Endothelial cell (in vitro differentiated cells): ENCODE measurements around the gene GAGE12E. TPM values are rescaled to one million over a fixed set of nuclear protein-coding genes. Genes with fewer than 3 reads are reported as not detected.
"Not testable (repeated sequence)": the region's sequence is repeated elsewhere in the genome, so short reads cannot be mapped to it uniquely, and the experiment has no call there.

ENCODE experiments used
- DNase-seq: peaks from one replicate; pipeline ENCODE4 v3.0.0; 2021; ENCODE audit warnings: low spot score
- H3K27ac Mint-ChIP-seq: one replicate; pipeline ENCODE4 v1.8.0; 2021; ENCODE audit warnings: mixed read lengths, inconsistent platforms; ENCODE audit not compliant: unreplicated experiment
- H3K27me3 Mint-ChIP-seq: one replicate; pipeline ENCODE4 v1.8.0; 2021; ENCODE audit warnings: mild to moderate bottlenecking, moderate library complexity, mixed read lengths, inconsistent platforms; ENCODE audit not compliant: unreplicated experiment
- H3K36me3 Mint-ChIP-seq: one replicate; pipeline ENCODE4 v1.8.0; 2021; ENCODE audit warnings: mild to moderate bottlenecking, low read depth, mixed read lengths, inconsistent platforms; ENCODE audit not compliant: unreplicated experiment
- H3K4me1 Mint-ChIP-seq: one replicate; pipeline ENCODE4 v1.8.0; 2021; ENCODE audit warnings: mild to moderate bottlenecking, mixed read lengths, inconsistent platforms; ENCODE audit not compliant: unreplicated experiment
- H3K4me3 Mint-ChIP-seq: one replicate; pipeline ENCODE4 v1.8.0; 2021; ENCODE audit warnings: mild to moderate bottlenecking, mixed read lengths, inconsistent platforms; ENCODE audit not compliant: unreplicated experiment
- H3K9me3 Mint-ChIP-seq: one replicate; pipeline ENCODE4 v1.8.0; 2021; ENCODE audit warnings: mixed read lengths, inconsistent platforms; ENCODE audit not compliant: unreplicated experiment
- long read RNA-seq: library from polyadenylated mRNA; unstranded; transcript quantifications from one replicate; pipeline ENCODE4 v2.0.0, GENCODE V29; 2020; ENCODE audit not compliant: unreplicated experiment
- total RNA-seq: library from RNA; stranded (reverse); fragmentation: NEBNext Ultra II Directional; extraction: Animal tissue kit (Norgen Biotek cat#: 25700); gene quantifications from one replicate; pipeline ENCODE4 v1.2.1, GENCODE V29; 2021; ENCODE audit not compliant: unreplicated experiment

GAGE12E gene, protein sequence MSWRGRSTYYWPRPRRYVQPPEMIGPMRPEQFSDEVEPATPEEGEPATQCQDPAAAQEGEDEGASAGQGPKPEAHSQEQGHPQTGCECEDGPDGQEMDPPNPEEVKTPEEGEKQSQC
- not detected for total RNA-seq
- long read RNA-seq = 0 reads

DNA sequence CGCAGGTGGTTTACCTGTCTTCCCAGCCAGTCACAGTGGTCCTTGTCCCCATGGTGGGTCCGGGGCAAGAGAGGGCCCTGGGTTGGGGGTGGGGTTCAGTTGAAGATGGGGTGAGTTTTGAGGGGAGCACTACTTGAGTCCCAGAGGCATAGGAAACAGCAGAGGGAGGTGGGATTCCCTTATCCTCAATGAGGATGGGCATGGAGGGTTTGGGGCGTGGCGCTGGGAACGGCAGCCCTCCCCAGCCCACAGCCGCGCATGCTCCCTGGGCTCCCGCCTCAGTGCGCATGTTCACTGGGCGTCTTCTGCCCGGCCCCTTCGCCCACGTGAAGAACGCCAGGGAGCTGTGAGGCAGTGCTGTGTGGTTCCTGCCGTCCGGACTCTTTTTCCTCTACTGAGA is at the start of gene GAGE12E:
TSS of gene GAGE12E (plus strand) at position 301 of the 400 bp plus-strand sequence. CDS start 1,155 bp downstream, outside the sequence.
- H3K36me3 Mint-ChIP-seq, DNase-seq, H3K4me1 Mint-ChIP-seq, H3K27ac Mint-ChIP-seq, H3K4me3 Mint-ChIP-seq, H3K27me3 Mint-ChIP-seq, H3K9me3 Mint-ChIP-seq: not testable (repeated sequence)

DNA sequence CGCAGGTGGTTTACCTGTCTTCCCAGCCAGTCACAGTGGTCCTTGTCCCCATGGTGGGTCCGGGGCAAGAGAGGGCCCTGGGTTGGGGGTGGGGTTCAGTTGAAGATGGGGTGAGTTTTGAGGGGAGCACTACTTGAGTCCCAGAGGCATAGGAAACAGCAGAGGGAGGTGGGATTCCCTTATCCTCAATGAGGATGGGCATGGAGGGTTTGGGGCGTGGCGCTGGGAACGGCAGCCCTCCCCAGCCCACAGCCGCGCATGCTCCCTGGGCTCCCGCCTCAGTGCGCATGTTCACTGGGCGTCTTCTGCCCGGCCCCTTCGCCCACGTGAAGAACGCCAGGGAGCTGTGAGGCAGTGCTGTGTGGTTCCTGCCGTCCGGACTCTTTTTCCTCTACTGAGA is 19.2 kb upstream of the GAGE12E start, which contains the start of gene GAGE12C:
TSS of gene GAGE12C (plus strand) at position 301 of the 400 bp plus-strand sequence. CDS start 1,155 bp downstream, outside the sequence.
- DNase-seq, H3K4me3 Mint-ChIP-seq, H3K9me3 Mint-ChIP-seq, H3K27me3 Mint-ChIP-seq, H3K4me1 Mint-ChIP-seq, H3K36me3 Mint-ChIP-seq, H3K27ac Mint-ChIP-seq: not testable (repeated sequence)

DNA sequence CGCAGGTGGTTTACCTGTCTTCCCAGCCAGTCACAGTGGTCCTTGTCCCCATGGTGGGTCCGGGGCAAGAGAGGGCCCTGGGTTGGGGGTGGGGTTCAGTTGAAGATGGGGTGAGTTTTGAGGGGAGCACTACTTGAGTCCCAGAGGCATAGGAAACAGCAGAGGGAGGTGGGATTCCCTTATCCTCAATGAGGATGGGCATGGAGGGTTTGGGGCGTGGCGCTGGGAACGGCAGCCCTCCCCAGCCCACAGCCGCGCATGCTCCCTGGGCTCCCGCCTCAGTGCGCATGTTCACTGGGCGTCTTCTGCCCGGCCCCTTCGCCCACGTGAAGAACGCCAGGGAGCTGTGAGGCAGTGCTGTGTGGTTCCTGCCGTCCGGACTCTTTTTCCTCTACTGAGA is 9.7 kb upstream of the GAGE12E start, which contains the start of gene GAGE12D:
TSS of gene GAGE12D (plus strand) at position 301 of the 400 bp plus-strand sequence. CDS start 1,155 bp downstream, outside the sequence.
- not testable (repeated sequence) for H3K27ac Mint-ChIP-seq, H3K4me1 Mint-ChIP-seq, H3K36me3 Mint-ChIP-seq, H3K9me3 Mint-ChIP-seq, DNase-seq, H3K4me3 Mint-ChIP-seq, H3K27me3 Mint-ChIP-seq

DNA sequence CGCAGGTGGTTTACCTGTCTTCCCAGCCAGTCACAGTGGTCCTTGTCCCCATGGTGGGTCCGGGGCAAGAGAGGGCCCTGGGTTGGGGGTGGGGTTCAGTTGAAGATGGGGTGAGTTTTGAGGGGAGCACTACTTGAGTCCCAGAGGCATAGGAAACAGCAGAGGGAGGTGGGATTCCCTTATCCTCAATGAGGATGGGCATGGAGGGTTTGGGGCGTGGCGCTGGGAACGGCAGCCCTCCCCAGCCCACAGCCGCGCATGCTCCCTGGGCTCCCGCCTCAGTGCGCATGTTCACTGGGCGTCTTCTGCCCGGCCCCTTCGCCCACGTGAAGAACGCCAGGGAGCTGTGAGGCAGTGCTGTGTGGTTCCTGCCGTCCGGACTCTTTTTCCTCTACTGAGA is 9.5 kb downstream of the GAGE12E start, which contains the start of gene GAGE12F:
TSS of gene GAGE12F (plus strand) at position 301 of the 400 bp plus-strand sequence. CDS start 1,155 bp downstream, outside the sequence.
- not testable (repeated sequence) for DNase-seq, H3K27ac Mint-ChIP-seq, H3K4me1 Mint-ChIP-seq, H3K36me3 Mint-ChIP-seq, H3K27me3 Mint-ChIP-seq, H3K9me3 Mint-ChIP-seq, H3K4me3 Mint-ChIP-seq

DNA sequence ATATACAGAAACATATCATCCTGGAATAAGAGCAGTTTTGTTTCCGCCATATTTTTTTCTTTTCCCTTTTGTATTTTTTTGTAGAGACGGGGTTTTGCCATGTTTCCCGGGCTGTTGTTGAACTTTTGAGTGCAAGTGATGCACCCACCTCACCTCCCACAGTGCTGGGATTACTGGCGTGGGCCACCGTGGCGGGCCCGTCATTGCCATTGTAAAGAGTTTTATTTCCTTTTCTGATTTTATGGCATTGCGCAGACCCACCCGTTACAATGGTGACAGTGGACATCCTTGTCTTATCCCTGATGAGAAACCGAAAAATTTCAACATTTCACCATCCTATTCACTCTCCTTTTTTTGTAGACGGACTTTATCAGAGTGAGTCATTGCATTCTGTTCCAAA is 17.6 kb downstream of the GAGE12E start:
- H3K4me1 Mint-ChIP-seq = not testable (repeated sequence)

DNA sequence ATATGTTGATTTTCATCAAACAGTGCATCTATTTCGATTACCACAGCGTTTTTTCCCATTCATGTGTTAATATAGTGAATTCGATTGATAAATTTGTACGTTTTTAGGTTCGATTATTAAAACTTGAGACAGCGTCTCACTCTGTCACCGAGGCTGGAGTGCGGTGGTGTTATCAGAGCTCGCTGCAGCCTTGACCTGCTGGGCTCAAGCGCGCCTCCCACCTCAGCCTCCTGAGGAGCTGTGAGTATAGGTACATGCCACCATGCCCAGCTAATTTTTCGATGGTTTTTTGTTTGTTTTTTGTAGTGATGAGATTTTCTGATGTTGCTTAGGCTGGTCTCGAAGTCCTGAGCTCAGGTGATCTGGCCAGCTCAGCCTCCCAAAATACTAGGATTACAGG is 18.1 kb downstream of the GAGE12E start:
- H3K27ac Mint-ChIP-seq, DNase-seq, H3K27me3 Mint-ChIP-seq, H3K4me3 Mint-ChIP-seq, H3K4me1 Mint-ChIP-seq, H3K36me3 Mint-ChIP-seq, H3K9me3 Mint-ChIP-seq: not testable (repeated sequence)

More for the DNA sequence above, 17.6 kb downstream of the GAGE12E start:
- not testable (repeated sequence) for H3K36me3 Mint-ChIP-seq, H3K4me3 Mint-ChIP-seq, H3K27ac Mint-ChIP-seq, H3K27me3 Mint-ChIP-seq, H3K9me3 Mint-ChIP-seq, DNase-seq

DNA sequence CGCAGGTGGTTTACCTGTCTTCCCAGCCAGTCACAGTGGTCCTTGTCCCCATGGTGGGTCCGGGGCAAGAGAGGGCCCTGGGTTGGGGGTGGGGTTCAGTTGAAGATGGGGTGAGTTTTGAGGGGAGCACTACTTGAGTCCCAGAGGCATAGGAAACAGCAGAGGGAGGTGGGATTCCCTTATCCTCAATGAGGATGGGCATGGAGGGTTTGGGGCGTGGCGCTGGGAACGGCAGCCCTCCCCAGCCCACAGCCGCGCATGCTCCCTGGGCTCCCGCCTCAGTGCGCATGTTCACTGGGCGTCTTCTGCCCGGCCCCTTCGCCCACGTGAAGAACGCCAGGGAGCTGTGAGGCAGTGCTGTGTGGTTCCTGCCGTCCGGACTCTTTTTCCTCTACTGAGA is 19.0 kb downstream of the GAGE12E start, which contains the start of gene GAGE12G:
TSS of gene GAGE12G (plus strand) at position 301 of the 400 bp plus-strand sequence. CDS start 1,155 bp downstream, outside the sequence.
- not testable (repeated sequence) for DNase-seq, H3K4me3 Mint-ChIP-seq, H3K27me3 Mint-ChIP-seq, H3K9me3 Mint-ChIP-seq, H3K27ac Mint-ChIP-seq, H3K36me3 Mint-ChIP-seq, H3K4me1 Mint-ChIP-seq

DNA sequence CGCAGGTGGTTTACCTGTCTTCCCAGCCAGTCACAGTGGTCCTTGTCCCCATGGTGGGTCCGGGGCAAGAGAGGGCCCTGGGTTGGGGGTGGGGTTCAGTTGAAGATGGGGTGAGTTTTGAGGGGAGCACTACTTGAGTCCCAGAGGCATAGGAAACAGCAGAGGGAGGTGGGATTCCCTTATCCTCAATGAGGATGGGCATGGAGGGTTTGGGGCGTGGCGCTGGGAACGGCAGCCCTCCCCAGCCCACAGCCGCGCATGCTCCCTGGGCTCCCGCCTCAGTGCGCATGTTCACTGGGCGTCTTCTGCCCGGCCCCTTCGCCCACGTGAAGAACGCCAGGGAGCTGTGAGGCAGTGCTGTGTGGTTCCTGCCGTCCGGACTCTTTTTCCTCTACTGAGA is 28.6 kb downstream of the GAGE12E start, which contains the start of gene GAGE12H:
TSS of gene GAGE12H (plus strand) at position 301 of the 400 bp plus-strand sequence. CDS start 1,155 bp downstream, outside the sequence.
- not testable (repeated sequence) for H3K9me3 Mint-ChIP-seq, DNase-seq, H3K4me1 Mint-ChIP-seq, H3K27ac Mint-ChIP-seq, H3K36me3 Mint-ChIP-seq, H3K4me3 Mint-ChIP-seq, H3K27me3 Mint-ChIP-seq

DNA sequence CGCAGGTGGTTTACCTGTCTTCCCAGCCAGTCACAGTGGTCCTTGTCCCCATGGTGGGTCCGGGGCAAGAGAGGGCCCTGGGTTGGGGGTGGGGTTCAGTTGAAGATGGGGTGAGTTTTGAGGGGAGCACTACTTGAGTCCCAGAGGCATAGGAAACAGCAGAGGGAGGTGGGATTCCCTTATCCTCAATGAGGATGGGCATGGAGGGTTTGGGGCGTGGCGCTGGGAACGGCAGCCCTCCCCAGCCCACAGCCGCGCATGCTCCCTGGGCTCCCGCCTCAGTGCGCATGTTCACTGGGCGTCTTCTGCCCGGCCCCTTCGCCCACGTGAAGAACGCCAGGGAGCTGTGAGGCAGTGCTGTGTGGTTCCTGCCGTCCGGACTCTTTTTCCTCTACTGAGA is 38.1 kb downstream of the GAGE12E start, which contains the start of gene GAGE2A:
TSS of gene GAGE2A (plus strand) at position 301 of the 400 bp plus-strand sequence. CDS start 1,155 bp downstream, outside the sequence.
- not testable (repeated sequence) for H3K9me3 Mint-ChIP-seq, H3K4me3 Mint-ChIP-seq, H3K27ac Mint-ChIP-seq, H3K27me3 Mint-ChIP-seq, H3K36me3 Mint-ChIP-seq, DNase-seq, H3K4me1 Mint-ChIP-seq

DNA sequence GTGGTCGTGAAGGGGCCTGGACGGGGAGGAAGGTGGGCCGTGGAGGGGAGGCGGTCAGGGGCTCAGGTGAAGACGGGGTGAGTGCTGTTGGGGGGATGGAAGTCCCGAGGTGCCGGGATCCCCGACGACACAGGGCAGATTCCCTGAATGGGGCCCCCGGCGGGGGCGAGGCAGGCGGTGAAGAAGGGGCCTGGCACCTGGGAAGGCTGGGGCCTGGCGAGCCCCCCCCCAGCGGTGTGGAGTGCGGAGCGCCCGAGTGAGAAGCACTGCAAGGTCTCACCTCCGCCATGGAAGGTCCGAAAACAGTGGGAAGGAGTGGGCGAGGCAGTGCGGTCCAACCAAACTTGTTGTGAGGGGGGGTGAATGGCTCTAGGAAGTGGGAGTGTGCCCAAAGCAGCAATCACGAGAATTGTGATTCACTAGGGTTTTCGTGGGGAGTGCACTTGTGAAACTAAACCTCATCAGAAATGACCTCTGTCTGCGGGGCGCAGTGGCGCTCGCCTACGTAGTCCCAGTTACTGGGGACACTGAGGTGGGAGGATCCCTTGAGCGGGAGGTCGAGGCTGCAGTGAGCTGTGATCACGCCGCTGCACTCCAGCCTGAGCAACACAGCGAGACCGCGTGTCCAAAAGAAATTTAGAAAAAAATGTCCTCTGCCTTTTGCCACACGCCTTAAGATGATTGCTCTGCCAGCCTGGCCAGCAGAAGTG is 38.8 kb downstream of the GAGE12E start:
- not testable (repeated sequence) for H3K4me3 Mint-ChIP-seq, H3K27ac Mint-ChIP-seq, H3K9me3 Mint-ChIP-seq, H3K4me1 Mint-ChIP-seq, H3K27me3 Mint-ChIP-seq, H3K36me3 Mint-ChIP-seq
- DNase-seq = peak; percentile 1

DNA sequence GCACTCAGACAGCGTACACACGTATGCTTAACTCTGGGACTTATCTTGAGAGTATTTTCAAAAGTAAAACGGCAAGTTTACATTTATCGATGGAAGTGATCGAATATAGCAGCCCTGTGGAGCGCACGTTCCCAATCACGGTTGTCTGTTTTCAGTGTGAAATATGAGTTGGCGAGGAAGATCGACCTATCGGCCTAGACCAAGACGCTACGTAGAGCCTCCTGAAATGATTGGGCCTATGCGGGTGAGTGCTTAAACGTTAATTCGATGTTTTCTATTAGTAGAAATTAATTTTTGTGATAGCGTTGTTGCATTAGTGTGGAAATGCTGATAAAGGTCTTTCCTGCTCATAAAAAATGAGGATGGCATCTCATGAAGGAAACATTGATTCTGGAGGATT is 39.4 kb downstream of the GAGE12E start:
- not testable (repeated sequence) for H3K4me1 Mint-ChIP-seq, H3K9me3 Mint-ChIP-seq, DNase-seq, H3K27ac Mint-ChIP-seq, H3K4me3 Mint-ChIP-seq, H3K27me3 Mint-ChIP-seq, H3K36me3 Mint-ChIP-seq

DNA sequence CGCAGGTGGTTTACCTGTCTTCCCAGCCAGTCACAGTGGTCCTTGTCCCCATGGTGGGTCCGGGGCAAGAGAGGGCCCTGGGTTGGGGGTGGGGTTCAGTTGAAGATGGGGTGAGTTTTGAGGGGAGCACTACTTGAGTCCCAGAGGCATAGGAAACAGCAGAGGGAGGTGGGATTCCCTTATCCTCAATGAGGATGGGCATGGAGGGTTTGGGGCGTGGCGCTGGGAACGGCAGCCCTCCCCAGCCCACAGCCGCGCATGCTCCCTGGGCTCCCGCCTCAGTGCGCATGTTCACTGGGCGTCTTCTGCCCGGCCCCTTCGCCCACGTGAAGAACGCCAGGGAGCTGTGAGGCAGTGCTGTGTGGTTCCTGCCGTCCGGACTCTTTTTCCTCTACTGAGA is 47.6 kb downstream of the GAGE12E start, which contains the start of gene GAGE1:
TSS of gene GAGE1 (plus strand) at position 301 of the 400 bp plus-strand sequence. CDS start 1,155 bp downstream, outside the sequence.
- not testable (repeated sequence) for H3K27ac Mint-ChIP-seq, H3K9me3 Mint-ChIP-seq

More for the DNA sequence above, 47.6 kb downstream of the GAGE12E start, which contains the start of gene GAGE1:
- not testable (repeated sequence) for H3K27me3 Mint-ChIP-seq, H3K4me1 Mint-ChIP-seq, DNase-seq, H3K4me3 Mint-ChIP-seq, H3K36me3 Mint-ChIP-seq
